HepG2 (cell line): ENCODE measurements around the gene TAF6. TPM values are rescaled to one million over a fixed set of nuclear protein-coding genes. Genes with fewer than 3 reads are reported as not detected.
A peak's percentile ranks its signal among the peaks of the same experiment; 100 is the strongest.

Experiments
- BRF2 ChIP-seq: sonication (generic); formaldehyde crosslinking; IDR thresholded peaks from 2 replicates; pipeline ENCODE4 v1.8.1; 2022; ENCODE audit warnings: mild to moderate bottlenecking, missing genetic modification reagents
- FOXP1 ChIP-seq, 2 experiments: fragments of 450-650 bp in 1 of 2; IDR thresholded peaks; 2 replicates each; pipeline ENCODE4 v1.6.1; 2017 to 2018; ENCODE audit warnings: antibody characterized with exemption in 1 of 2
- GPBP1L1 ChIP-seq: sonication (generic); formaldehyde crosslinking; IDR thresholded peaks from 2 replicates; pipeline ENCODE4 v1.5.0; 2020; ENCODE audit warnings: mild to moderate bottlenecking, missing genetic modification reagents
- GTF3A ChIP-seq: sonication (generic); formaldehyde crosslinking; conservative IDR thresholded peaks from 2 replicates; pipeline ENCODE4 v1.4.0; 2020; ENCODE audit warnings: mild to moderate bottlenecking, missing genetic modification reagents
- MAZ ChIP-seq, 2 experiments: sonication (generic) in 1 of 2; formaldehyde crosslinking in 1 of 2; IDR thresholded peaks; 2 replicates each; pipeline versions ENCODE4 v1.5.0 to v1.6.1; 2012 to 2020; ENCODE audit warnings: low read depth in 2 of 2, mild to moderate bottlenecking in 2 of 2, borderline replicate concordance in 1 of 2, improper control_type of control experiment in 1 of 2, low read length in 1 of 2, missing genetic modification reagents in 1 of 2, moderate library complexity in 1 of 2
- NRL ChIP-seq: sonication (generic); formaldehyde crosslinking; IDR thresholded peaks from 2 replicates; pipeline ENCODE4 v1.5.0; 2020; ENCODE audit warnings: missing genetic modification reagents, mild to moderate bottlenecking, moderate library complexity, borderline replicate concordance
- PHF5A ChIP-seq: IDR thresholded peaks from one replicate; pipeline ENCODE4 v1.6.1; 2018; ENCODE audit warnings: low read depth, missing genetic modification reagents; ENCODE audit not compliant: unreplicated experiment
- PTBP1 ChIP-seq: fragments of 200-400 bp; formaldehyde crosslinking; IDR thresholded peaks from 2 replicates; pipeline ENCODE4 v1.6.1; 2018; ENCODE audit warnings: low read length, low read depth; ENCODE audit not compliant: poor library complexity, severe bottlenecking
- RARA ChIP-seq: IDR thresholded peaks from 2 replicates; pipeline ENCODE4 v1.6.1; 2016; ENCODE audit warnings: missing genetic modification reagents, missing compliant biosample characterization
- RARG ChIP-seq: sonication (generic); formaldehyde crosslinking; IDR thresholded peaks from 2 replicates; pipeline ENCODE4 v1.4.0; 2020; ENCODE audit warnings: low read depth, mild to moderate bottlenecking, missing genetic modification reagents
- SALL1 ChIP-seq: sonication (generic); formaldehyde crosslinking; IDR thresholded peaks from 2 replicates; pipeline ENCODE4 v1.8.0; 2022; ENCODE audit warnings: mild to moderate bottlenecking, missing genetic modification reagents
- SAP130 ChIP-seq: IDR thresholded peaks from 2 replicates; pipeline ENCODE4 v1.6.1; 2016; ENCODE audit warnings: low read depth
- SMC3 ChIP-seq: IDR thresholded peaks from 2 replicates; pipeline ENCODE4 v1.6.1; 2011; ENCODE audit warnings: low read length, improper control_type of control experiment
- SRF ChIP-seq: IDR thresholded peaks from 2 replicates; pipeline ENCODE4 v1.6.1; 2011; ENCODE audit warnings: mild to moderate bottlenecking, low read depth, low read length, moderate library complexity
- SSRP1 ChIP-seq: IDR thresholded peaks from 2 replicates; pipeline ENCODE4 v1.6.1; 2016; ENCODE audit warnings: control low read depth
- TBL1XR1 ChIP-seq: fragments of 150-350 bp; IDR thresholded peaks from 2 replicates; pipeline ENCODE4 v1.6.1; 2014; ENCODE audit warnings: borderline replicate concordance, low read length; ENCODE audit not compliant: partially characterized antibody
- TBX3 ChIP-seq: fragments of 450-650 bp; IDR thresholded peaks from 2 replicates; pipeline ENCODE4 v1.6.1; 2017; ENCODE audit warnings: antibody characterized with exemption, mild to moderate bottlenecking, inconsistent platforms, borderline replicate concordance
- ZBTB46 ChIP-seq: sonication (generic); formaldehyde crosslinking; IDR thresholded peaks from 2 replicates; pipeline ENCODE4 v1.4.0; 2020; ENCODE audit warnings: mild to moderate bottlenecking, missing genetic modification reagents, borderline replicate concordance
- ZNF225 ChIP-seq: sonication (generic); formaldehyde crosslinking; IDR thresholded peaks from 2 replicates; pipeline ENCODE4 v1.4.0; 2020; ENCODE audit warnings: mild to moderate bottlenecking, missing genetic modification reagents
- ZNF550 ChIP-seq: sonication (generic); formaldehyde crosslinking; IDR thresholded peaks from 2 replicates; pipeline ENCODE4 v1.4.0; 2020; ENCODE audit warnings: mild to moderate bottlenecking, missing genetic modification reagents, borderline replicate concordance
- ZNF879 ChIP-seq: sonication (generic); formaldehyde crosslinking; IDR thresholded peaks from 2 replicates; pipeline ENCODE4 v1.8.1; 2023; ENCODE audit warnings: missing genetic modification reagents
- ZSCAN30 ChIP-seq: sonication (generic); formaldehyde crosslinking; IDR thresholded peaks from 2 replicates; pipeline ENCODE4 v1.5.0; 2020; ENCODE audit warnings: mild to moderate bottlenecking, missing genetic modification reagents
- polyA plus RNA-seq, 8 experiments: library from polyadenylated mRNA; depleted of rRNA in 3 of 8; stranded (reverse) in 7 of 8; unstranded in 1 of 8; fragments of >200 nt; fragmentation: Illumina TruSeq in 4 of 8; extraction: Trizol in 4 of 8; gene quantifications; 2 replicates each; pipeline versions ENCODE4 v1.2.1 to v1.2.3, GENCODE V29; 2011 to 2016; ENCODE audit warnings: low read depth in 4 of 8, missing spikeins in 1 of 8, mixed read lengths in 1 of 8; ENCODE audit not compliant: insufficient read depth in 1 of 8
- total RNA-seq, 5 experiments: library from RNA; depleted of rRNA; stranded (reverse); fragments of >200 nt; fragmentation: Illumina TruSeq; extraction: Trizol; gene quantifications; 2 replicates each; pipeline ENCODE4 v1.2.3, GENCODE V29; 2016; ENCODE audit warnings: low read depth in 1 of 5
- TF ChIP-seq, protein P1 (sequence below): IDR thresholded peaks from 2 replicates; pipeline ENCODE4 v1.6.1; 2016; ENCODE audit warnings: low read depth, borderline replicate concordance
- TF ChIP-seq, protein P2 (sequence below): sonication (generic); formaldehyde crosslinking; IDR thresholded peaks from 2 replicates; pipeline ENCODE4 v1.4.0; 2020; ENCODE audit warnings: mild to moderate bottlenecking, missing genetic modification reagents

Gene TAF6
- total and polyA plus RNA-seq, 2 of the 13 experiments (the other 11 are each of a cell fraction or from before 2014, with no cell fraction given): 12.9 to 18.8 TPM

GRCh38 chr7:100081535-100082102 lies 37.5 kb downstream of the TAF6 start, which contains the start of gene ZNF3 (continued):
- TF ChIP-seq, protein P1, sequence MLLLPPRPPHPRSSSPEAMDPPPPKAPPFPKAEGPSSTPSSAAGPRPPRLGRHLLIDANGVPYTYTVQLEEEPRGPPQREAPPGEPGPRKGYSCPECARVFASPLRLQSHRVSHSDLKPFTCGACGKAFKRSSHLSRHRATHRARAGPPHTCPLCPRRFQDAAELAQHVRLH: peak; percentile 91; the same call in 1 of the 2 replicates
- peak; percentile 90; the same call in 1 of the 2 replicates for TF ChIP-seq ZNF879 (CRISPR knock-in tag)
- no peak for TF ChIP-seq FOXP1 (IDR thresholded peaks at IDR 0.05)
- 0 out of 2 replicates have a peak, but pooled peaks have one; percentile 7 for TF ChIP-seq FOXP1 (CRISPR knock-in tag; IDR thresholded peaks at IDR 0.05)
- peak; percentile 87; the same call in 1 of the 2 replicates for TF ChIP-seq NRL (CRISPR knock-in tag)
- TF ChIP-seq PHF5A (CRISPR knock-in tag): peak; percentile 95
- no peak for TF ChIP-seq GPBP1L1 (CRISPR knock-in tag)
- TF ChIP-seq TBL1XR1: peak; percentile 90
- peak; percentile 46; the same call in 1 of the 2 replicates for TF ChIP-seq TBX3
- peak; percentile 13; the same call in 1 of the 2 replicates for TF ChIP-seq SMC3
- TF ChIP-seq ZSCAN30 (CRISPR knock-in tag): peak; percentile 67; the same call in 1 of the 2 replicates
- no peak; the same call in 1 of the 2 replicates for TF ChIP-seq BRF2 (CRISPR knock-in tag)
- TF ChIP-seq SAP130 (CRISPR knock-in tag): peak; percentile 97
- TF ChIP-seq MAZ (IDR thresholded peaks at IDR 0.05; ENCODE audit: borderline replicate concordance, low read depth, low read length): peak; percentile 83
- peak; percentile 97 for TF ChIP-seq MAZ (CRISPR knock-in tag; IDR thresholded peaks at IDR 0.05; ENCODE audit: low read depth)
- peak; percentile 81; the same call in 1 of the 2 replicates for TF ChIP-seq ZNF550
- no peak for TF ChIP-seq PTBP1
- 0 out of 2 replicates have a peak, but pooled peaks have one; percentile 1 for TF ChIP-seq SRF
- peak; percentile 71 for TF ChIP-seq RARA (CRISPR knock-in tag)
- no peak for TF ChIP-seq ZBTB46 (CRISPR knock-in tag)
- TF ChIP-seq, protein P2, sequence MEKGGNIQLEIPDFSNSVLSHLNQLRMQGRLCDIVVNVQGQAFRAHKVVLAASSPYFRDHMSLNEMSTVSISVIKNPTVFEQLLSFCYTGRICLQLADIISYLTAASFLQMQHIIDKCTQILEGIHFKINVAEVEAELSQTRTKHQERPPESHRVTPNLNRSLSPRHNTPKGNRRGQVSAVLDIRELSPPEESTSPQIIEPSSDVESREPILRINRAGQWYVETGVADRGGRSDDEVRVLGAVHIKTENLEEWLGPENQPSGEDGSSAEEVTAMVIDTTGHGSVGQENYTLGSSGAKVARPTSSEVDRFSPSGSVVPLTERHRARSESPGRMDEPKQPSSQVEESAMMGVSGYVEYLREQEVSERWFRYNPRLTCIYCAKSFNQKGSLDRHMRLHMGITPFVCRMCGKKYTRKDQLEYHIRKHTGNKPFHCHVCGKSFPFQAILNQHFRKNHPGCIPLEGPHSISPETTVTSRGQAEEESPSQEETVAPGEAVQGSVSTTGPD (CRISPR knock-in tag): no peak
- no peak for TF ChIP-seq SSRP1 (CRISPR knock-in tag)
- no peak for TF ChIP-seq RARG
- no peak; the same call in 1 of the 2 replicates for TF ChIP-seq GTF3A
- TF ChIP-seq SALL1: peak; percentile 97
- TF ChIP-seq ZNF225 (CRISPR knock-in tag): peak; percentile 75; the same call in 1 of the 2 replicates
